T-helper 9 cell (primary cell): Measurements from ENCODE around the gene CD109.
"Not testable (repeated sequence)": the region's sequence is repeated elsewhere in the genome, so short reads cannot be mapped to it uniquely, and the experiment has no call there.

Experiments
- DNase-seq: peaks from one replicate; pipeline ENCODE4 v3.0.0-alpha.2; 2020

The CD109 gene

DNA sequence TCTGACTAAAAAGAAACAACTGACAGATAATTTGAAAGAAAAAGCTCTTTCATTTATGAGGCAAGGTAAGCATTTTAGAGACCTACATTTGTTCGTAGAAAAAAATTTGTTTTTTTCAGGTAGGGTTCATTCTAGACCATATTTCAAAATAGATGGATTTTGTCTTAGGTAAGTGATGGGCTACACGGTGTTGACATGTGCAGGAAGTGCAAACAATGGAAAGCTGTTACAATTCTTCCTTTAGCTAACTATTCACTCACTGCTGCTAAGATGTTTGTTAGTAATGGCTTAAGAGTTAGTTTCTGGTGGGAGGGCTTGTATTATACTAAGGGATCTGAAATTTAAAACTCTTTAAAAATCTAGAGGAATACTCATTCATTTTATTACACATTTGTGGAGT is 96.7 kb downstream of the CD109 start:
- no peak for DNase-seq

DNA sequence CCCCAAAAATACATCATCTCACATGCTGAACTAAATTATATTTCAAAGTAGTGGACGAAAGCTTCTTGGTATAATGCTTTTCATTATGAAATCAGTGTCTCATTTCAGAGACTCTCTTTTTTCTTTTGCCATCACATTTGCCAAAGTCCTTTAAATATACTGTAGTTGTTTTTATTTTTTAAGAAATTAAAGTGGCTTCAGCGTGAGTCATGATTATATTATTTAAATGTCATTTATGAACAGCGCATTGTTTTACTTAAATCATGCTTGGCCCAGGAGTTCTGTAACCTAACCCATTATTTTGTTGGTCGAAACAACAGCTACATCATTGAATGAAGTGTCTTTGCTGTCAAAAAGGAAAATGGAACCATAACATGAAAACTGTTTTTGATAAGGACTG is 100.9 kb downstream of the CD109 start:
- no peak for DNase-seq

DNA sequence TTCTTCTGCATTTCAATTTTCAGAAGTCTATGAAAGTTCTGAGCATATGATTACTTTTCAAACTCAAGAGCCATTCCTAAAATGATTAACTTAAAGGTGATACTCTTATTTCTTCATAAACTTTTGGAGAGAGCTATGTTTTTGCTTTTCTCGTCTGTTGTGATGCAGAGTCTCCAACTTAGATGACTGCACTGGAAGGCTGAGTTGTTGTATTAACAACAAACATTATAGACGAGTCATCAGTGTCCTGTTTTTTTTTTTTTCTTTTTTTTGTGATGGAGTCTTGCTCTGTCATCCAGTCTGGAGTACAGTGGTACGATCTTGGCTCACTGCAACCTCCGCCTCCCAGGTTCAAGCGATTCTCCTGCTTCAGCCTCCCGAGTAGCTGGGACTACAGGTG is 101.9 kb downstream of the CD109 start:
- DNase-seq, result no peak

DNA sequence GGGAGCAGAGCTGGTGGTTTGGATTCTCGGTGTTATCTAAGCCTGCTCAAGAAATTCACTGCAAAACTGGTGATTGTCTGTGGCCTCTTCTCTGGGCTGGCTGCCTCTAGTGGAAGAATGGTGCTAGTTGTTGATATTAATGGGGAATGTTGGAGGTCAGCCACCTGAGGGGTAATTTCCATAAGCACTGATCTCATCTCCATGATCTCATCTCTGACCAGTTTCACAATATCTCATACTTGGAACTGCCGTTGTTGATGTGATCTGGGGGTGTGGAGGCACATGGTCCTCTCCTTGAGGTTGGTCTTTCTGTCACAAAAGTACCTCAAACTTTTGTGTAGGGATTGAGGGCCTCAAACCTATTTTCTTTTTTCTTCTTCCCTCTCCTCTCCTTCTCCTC is 102.6 kb downstream of the CD109 start:
- no peak for DNase-seq

DNA sequence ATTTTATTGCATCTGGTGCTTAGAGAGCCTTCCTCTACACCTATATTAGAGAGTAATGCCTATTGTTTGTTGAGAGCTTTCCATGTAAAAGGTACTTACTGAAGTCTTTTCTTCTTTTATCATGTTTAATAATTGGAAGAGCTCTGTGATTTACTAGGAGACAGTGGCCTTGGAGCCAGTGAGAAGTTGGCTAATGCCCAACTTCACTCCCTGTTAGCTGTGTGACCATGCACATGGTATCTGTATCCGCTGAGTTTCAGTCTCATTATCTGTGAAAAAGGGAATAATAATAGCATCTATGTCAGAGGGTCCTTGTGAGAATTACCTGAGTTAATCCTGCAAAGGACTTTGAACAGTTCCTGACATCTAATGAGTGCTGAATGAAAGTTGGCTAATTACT is 105.0 kb downstream of the CD109 start:
- no peak for DNase-seq

DNA sequence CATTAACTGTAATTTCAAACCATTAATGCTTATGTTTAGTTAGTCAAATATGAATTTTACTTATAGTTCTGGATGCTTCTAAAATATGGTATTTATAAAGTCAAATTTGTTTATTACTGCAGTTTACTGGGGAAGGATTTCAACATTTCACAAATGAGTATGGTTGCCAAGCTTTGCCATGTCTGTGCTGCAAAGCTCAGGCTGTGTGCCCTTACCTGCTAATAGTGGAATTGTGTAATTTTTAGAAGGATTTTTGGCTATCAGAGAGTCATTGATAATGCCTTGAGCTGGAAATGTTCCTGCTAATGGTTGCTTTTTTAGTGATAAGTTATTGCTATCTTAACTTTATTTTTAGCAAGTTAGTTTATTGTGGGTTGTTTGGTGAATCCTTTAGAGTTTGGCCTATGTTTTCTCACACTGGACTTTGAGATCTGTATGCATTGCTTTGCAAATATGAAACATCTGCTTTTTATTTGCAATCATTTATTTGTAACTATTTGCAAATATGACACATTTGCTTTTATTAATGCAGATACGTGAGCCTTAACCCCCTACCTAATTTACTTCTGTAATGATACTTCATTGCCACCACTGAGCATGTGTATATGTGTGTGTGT is 105.8 kb downstream of the CD109 start:
- DNase-seq, result no peak

DNA sequence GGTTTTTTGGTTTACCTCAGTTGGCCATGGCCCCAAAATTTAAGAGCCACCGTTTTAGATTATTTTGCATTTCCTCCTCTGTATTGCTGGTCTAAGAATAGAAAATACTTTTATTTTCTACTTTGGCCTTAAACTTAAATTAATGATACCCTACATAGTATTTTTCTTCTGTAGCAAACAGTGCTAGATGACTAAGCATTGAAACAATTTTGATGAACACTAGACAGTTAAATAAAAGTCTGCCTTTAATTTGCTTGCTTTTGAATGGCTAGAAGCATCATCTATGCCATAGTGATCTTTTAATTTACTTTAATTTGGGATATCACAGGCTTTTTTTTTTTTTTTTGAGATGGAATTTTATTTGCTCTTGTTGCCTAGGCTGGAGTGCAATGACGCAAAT is 106.4 kb downstream of the CD109 start:
- DNase-seq, result no peak

DNA sequence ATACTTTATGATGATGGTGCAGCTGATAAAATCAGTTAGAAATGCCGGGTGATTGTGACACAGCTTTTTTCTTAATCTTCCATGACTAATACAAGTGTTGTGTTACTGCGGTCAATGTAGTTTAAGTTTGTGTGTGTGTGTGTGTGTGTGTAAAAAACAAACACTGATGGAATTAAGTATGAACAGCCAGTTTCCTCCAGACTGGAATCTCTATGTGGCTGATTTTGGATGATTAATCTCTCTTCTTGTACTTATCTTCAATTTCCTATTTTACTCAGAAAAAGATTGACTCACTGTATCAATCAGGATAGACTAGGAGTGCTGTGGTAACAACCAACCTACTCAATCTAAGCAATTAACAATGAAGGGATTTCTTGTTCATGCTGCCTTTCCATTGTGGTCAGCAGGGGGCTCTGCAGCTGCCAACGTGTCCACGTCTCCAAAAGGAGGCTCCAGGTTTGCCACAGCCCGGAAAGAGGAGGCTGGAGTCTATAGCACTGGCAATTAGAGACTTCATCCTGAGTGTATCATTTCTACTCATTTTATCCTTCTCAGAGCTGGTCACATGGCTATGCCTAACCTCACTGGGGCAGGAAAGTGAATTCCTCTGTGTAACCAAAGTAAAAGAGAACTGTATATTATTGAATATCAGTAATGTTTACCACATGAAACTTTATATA is 107.7 kb downstream of the CD109 start:
- no peak for DNase-seq

DNA sequence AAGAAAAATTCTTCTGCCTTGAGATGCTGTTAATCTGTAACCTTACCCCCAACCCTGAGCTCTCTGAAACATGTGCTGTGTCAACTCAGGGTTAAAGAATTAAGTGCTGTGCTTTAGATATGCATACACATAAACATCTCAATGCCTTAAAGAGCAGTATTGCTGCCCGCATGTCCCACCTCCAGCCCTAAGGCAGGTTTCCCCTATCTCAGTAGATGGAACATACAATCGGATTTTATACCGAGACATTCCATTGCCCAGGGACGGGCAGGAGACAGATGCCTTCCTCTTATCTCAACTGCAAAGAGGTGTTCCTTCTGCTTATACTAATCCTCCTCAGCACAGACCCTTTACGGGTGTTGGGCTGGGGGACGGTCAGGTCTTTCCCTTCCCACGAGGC is 109.2 kb downstream of the CD109 start:
- not testable (repeated sequence) for DNase-seq

DNA sequence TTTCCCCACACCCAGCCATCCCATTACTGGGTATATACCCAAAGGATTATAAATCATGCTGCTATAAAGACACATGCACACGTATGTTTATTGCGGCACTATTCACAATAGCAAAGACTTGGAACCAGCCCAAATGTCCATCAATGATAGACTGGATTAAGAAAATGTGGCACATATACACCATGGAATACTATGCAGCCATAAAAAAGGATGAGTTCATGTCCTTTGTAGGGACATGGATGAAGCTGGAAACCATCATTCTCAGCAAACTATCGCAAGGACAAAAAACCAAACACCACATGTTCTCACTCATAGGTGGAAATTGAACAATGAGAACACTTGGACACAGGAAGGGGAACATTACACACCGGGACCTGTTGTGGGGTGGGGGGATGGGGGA is 110.0 kb downstream of the CD109 start:
- DNase-seq, result not testable (repeated sequence)

DNA sequence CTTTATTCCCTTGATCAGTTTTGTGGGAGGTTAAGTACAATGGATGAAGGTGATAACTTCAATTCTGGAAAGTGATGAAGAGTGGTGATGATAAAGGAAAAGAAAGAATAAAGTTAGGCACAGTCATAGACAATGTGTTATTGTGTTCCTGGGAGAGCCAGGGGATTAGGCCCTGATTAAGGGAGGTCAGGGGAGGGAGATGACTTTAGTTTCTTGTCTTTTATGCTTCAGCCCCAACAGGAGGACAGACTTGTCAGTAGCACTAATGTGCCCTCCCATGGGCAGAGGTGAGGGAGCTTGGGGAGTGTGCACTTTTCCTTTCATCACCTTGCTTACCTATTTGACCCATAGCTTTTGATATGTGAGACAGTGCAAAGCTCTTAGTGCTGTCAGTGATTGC is 115.7 kb downstream of the CD109 start:
- no peak for DNase-seq

DNA sequence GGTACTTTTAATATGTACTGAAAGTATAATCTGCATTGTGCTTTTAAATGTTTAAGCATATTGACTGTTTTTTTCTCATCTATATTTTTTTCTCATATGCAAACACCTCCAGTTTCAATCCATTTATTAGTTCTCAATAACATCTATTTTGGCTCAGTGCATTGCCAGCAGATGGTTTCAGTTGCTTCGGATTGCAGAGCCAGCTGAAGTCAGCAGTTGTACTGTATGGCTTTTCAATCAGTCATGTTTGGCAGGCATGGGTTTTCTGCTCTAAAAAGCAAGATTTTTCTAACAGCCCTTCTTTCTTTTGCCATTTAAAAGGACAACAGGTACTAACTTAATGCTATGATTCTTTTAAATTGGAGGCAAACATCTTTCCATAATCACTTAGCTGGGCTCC is 121.2 kb downstream of the CD109 start:
- no peak for DNase-seq

DNA sequence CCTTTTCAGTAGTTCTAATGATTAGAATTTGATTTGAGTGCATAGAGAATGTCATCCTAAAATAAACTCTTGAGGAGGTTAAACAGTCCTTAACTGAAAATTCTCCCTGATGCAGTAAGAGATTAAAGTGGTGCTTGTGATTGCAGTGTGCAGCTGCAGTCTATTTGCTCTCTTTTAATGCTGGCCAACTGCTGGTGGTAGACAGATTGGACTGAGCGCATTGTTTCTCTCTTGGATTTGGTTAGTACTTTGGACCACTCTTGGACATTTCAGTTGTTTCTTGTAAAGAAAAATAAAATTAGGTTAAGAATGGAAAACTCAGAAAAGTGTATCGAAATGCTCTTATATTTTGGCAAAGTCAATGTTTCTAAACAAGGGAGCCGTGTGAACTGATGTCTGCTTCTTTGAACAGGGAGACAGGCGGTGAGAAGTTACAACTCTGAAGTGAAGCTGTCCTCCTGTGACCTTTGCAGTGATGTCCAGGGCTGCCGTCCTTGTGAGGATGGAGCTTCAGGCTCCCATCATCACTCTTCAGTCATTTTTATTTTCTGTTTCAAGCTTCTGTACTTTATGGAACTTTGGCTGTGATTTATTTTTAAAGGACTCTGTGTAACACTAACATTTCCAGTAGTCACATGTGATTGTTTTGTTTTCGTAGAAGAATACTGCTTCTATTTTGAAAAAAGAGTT is 127.2 kb downstream of the CD109 start:
- no peak for DNase-seq

DNA sequence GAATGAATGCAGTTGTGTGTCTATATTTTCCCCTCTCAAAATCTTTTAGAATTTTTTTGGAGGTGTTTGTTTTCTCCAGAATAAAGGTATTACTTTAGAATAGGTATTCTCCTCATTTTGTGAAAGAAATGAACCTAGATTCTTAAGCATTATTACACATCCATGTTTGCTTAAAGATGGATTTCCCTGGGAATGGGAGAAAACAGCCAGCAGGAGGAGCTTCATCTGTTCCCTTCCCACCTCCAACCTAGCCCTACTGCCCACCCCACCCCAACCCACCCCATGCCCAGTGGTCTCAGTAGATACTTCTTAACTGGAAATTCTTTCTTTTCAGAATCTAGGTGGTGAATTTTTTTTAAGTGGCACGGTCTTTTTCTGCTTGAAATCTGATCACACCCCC is 127.8 kb downstream of the CD109 start:
- no peak for DNase-seq

DNA sequence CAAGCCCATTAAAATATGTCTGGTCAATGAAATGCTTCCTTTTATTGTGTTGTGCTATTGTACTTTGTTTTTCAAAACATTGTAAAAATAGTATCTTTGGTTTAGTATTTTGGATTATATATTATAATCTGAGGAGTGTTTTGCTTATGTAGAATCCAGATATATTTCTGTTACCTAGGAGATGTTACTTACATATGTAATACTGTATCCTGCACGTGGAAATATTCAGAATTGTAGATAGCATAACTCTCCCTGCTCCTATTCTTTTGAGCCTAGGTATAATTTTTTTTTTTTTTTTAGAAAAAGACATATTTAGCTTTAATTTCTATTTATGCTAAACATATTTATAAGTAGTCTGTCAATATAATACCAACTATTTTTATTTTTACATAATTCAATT is 130.6 kb downstream of the CD109 start:
- DNase-seq, result no peak

DNA sequence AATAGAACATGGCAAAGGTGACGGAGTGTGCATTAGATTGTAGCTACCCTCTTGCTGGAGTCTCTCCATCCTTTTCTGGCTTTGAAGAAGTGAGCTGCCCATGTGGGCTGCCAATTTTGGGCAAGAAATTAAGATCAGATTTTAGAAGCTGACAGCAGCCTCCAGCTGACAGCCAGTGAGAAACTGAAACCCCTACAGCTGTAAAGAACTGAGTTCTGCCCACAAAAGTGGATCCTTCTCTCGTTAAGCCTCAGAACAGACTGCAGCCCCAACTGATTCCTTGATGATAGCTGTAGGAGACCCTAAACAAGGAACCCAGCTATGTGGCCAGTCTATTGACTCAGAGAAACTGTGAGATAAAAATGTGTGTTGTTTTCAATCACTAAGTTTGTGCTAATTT is 134.1 kb downstream of the CD109 start:
- DNase-seq, result no peak

DNA sequence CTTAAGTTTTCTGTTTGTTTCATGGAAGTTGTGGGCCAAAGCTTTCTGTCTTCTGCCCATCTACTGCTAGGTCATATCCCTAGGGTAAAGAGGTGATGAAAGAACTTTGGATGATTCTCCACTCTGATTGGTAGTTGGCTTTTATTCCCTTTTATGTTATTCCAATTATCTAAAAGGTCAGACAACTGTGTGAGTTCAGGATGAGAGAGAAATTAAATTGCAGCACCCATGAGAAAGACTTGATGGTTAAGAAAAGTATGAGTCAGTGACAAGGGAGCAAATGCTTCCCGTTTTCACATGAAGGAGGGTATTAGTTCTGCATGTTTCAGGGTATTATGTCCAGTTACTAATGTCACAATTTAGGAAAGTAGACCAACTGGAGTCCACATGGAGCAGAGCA is 136.3 kb downstream of the CD109 start:
- DNase-seq, result no peak

DNA sequence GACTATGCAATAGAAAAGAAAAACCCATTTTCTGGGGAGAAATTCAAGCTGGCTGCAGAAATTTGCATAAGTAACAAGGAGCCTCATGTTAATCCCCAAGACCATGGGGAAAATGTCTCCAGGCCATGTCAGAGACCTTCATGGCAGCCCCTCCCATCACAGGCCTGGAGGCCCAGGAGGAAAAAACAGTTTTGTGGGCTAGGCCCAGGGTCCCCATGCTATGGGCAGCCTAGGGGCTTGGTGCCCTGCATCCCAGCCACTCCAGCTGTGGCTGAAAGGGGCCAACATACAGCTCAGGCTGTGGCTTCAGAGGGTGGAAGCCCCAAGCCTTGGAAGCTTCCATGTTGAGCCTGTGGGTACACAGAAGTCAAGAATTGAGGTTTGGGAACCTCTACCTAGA is 148.7 kb downstream of the CD109 start:
- DNase-seq, result not testable (repeated sequence)

DNA sequence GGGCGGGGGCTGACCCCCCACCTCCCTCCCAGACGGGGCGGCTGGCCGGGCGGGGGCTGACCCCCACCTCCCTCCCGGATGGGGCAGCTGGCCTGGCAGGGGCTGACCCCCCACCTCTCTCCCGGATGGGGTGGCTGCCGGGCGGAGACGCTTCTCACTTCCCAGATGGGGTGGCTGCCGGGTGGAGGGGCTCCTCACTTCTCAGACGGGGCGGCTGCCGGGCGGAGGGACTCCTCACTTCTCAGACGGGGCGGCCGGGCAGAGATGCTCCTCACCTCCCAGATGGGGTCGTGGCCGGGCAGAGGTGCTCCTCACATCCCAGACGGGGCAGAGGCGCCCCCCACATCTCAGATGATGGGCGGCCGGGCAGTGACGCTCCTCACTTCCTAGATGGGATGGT is 155.0 kb downstream of the CD109 start:
- not testable (repeated sequence) for DNase-seq

DNA sequence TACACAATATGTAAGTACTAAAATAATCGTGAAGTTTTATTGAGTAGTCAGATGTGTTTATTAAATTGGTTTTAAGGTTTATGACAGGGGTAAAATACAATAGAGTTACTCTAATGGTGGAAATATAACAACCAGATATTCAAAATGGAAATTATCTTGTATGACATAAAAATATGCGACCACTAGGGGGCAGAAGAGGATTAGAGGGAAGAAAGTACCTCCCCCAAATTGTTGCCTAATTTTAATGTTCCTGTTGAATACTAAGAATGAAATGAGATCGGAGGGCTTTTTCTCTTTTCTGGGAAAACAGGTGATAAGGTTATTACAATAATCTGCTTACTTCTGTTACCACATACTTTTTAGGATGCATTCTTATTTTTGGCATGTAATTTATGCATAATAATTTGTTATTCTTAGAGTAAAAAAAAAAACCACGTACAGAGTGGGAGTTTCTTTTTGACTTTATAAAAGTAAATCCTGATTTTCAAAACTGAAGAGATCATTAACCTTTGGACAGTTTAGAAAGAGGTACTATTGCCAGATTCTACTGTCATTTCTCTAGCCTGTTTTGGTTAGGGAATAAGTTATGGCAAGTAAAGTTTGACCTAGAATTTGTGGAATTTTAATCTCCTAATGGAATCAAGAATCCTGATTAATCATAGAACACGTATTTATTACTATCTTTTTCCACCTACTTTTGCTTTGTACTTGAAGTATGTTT is 159.2 kb downstream of the CD109 start:
- no peak for DNase-seq

DNA sequence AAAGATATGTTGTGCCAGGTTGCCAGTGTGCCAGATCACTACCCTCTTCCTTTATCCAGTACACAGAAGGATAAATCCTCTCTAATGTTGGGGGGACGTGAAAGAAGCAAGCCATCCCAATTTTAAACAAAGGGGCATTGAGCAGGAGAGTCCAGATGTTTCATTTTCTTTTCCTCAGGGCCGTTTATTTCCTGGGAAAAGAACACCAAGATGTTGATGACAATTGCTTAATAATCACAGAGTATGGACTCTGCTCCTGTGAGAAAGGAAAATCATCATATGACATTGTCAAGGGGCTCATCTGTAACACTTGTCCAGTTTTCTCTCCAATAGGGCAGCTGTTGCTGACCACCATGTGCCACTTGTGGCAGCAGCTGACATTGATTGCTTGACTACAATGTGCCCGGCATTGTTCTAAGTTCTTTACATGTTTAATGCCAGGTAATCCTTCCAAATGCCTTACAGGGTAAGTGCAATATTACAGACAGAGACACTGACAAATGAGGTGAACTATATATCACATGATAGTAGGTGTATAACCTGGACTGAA is 161.4 kb downstream of the CD109 start:
- no peak for DNase-seq

DNA sequence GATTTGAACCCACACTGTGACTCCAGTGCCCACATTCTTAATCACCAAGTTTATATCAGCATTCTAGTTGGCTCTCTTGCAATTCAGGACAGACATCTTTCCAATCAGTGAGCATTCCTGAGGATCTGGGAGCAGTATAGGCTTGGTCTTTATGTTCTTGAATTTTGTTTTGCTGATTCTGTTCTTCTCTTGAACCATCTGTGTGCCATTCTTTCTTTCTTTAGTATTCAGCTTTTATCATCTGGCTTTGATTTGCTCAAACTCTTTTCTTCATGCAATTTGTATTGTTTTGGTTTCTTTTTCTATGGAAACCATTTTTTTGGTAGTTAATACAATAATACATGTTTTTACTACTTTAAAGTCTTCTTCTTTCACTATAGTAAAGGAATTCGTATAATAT is 162.4 kb downstream of the CD109 start:
- no peak for DNase-seq

DNA sequence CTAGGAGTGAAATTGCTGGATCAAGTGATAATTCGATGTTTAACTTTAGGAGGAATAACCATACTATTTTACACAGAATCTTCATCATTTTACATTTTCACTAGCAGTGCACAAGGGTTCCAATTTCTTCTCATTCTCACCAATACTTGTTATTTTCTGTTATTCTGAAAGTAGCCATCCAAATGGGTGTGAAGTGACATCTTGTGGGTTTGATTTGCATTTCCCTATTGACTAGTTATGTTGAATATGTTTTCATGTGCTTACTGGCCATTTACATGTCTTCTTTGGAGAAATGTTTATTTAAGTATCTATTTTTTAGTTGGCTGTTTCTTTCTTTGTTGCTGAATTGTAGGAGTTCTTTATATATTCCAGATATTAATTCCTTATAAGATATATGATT is 164.3 kb downstream of the CD109 start:
- DNase-seq, result no peak
